HCT116 (cell line): ENCODE results near the gene CALN1.
"Not testable (repeated sequence)": the region's sequence is repeated elsewhere in the genome, so short reads cannot be mapped to it uniquely, and the experiment has no call there.

Experiments
- CEBPB ChIP-seq: IDR thresholded peaks from 2 replicates; pipeline ENCODE4 v1.6.1; 2012; ENCODE audit warnings: low read depth
- ELF1 ChIP-seq: IDR thresholded peaks from 2 replicates; pipeline ENCODE4 v1.6.1; 2012; ENCODE audit warnings: low read depth, borderline replicate concordance
- FOSL1 ChIP-seq: IDR thresholded peaks from 2 replicates; pipeline ENCODE4 v1.6.1; 2012; ENCODE audit warnings: low read depth
- POLR2A ChIP-seq: IDR thresholded peaks from 2 replicates; pipeline ENCODE4 v1.7.0; 2011; ENCODE audit warnings: borderline replicate concordance; ENCODE audit not compliant: insufficient read depth, insufficient read length; ENCODE audit errors: extremely low read depth
- POLR2AphosphoS5 ChIP-seq: IDR thresholded peaks from 2 replicates; pipeline ENCODE4 v1.6.1; 2011; ENCODE audit warnings: mild to moderate bottlenecking, low read depth, low read length, moderate library complexity
- YY1 ChIP-seq: IDR thresholded peaks from 2 replicates; pipeline ENCODE4 v1.6.1; 2011; ENCODE audit warnings: low read length, low read depth, moderate library complexity, mild to moderate bottlenecking; ENCODE audit not compliant: insufficient replicate concordance; ENCODE audit errors: extremely low read depth
- ZNF274 ChIP-seq: fragments of 200-500 bp; sonication (Bioruptor generic); IDR thresholded peaks from 2 replicates; pipeline ENCODE4 v1.6.1; 2014; ENCODE audit warnings: mild to moderate bottlenecking, low read depth, low read length, inconsistent platforms
- TF ChIP-seq, protein P1 (sequence below): IDR thresholded peaks from 2 replicates; pipeline ENCODE4 v1.6.1; 2012; ENCODE audit warnings: low read depth
- TF ChIP-seq, protein P2 (sequence below), 3 experiments: fragments of 200-600 bp in 1 of 3; sonication (generic) in 1 of 3; IDR thresholded peaks in 2 of 3; conservative IDR thresholded peaks in 1 of 3; 2 replicates each; pipeline ENCODE4 v1.5.1; 2012 to 2017; ENCODE audit warnings: low read depth in 2 of 3, low read length in 2 of 3, antibody characterized with exemption in 1 of 3, borderline replicate concordance in 1 of 3, control low read depth in 1 of 3, mild to moderate bottlenecking in 1 of 3, mixed read lengths in 1 of 3, mixed run types in 1 of 3, moderate library complexity in 1 of 3; ENCODE audit not compliant: insufficient read depth in 1 of 3

DNA sequence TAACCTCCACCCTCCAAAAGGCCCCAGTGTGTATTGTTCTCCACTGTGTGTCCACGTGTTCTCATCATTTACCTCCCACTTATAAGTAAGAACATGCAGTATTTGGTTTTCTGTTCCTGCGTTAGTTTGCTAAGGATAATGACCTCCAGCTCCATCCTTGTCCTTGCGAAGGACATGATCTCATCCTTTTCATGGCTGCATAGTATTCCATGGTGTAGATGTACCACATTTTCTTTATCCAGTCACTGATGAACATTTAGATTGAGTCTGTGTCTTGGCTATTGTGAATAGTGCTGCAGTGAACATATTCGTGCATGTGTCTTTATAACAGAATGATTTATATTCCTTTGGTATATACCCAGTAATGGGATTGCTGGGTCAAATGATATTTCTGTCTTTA lies 497.9 kb downstream of the CALN1 start:
- TF ChIP-seq, protein P1, sequence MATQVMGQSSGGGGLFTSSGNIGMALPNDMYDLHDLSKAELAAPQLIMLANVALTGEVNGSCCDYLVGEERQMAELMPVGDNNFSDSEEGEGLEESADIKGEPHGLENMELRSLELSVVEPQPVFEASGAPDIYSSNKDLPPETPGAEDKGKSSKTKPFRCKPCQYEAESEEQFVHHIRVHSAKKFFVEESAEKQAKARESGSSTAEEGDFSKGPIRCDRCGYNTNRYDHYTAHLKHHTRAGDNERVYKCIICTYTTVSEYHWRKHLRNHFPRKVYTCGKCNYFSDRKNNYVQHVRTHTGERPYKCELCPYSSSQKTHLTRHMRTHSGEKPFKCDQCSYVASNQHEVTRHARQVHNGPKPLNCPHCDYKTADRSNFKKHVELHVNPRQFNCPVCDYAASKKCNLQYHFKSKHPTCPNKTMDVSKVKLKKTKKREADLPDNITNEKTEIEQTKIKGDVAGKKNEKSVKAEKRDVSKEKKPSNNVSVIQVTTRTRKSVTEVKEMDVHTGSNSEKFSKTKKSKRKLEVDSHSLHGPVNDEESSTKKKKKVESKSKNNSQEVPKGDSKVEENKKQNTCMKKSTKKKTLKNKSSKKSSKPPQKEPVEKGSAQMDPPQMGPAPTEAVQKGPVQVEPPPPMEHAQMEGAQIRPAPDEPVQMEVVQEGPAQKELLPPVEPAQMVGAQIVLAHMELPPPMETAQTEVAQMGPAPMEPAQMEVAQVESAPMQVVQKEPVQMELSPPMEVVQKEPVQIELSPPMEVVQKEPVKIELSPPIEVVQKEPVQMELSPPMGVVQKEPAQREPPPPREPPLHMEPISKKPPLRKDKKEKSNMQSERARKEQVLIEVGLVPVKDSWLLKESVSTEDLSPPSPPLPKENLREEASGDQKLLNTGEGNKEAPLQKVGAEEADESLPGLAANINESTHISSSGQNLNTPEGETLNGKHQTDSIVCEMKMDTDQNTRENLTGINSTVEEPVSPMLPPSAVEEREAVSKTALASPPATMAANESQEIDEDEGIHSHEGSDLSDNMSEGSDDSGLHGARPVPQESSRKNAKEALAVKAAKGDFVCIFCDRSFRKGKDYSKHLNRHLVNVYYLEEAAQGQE: not testable (repeated sequence)
- TF ChIP-seq ELF1, YY1, POLR2AphosphoS5, POLR2A, ZNF274, CEBPB, FOSL1: not testable (repeated sequence)
- TF ChIP-seq, protein P2, sequence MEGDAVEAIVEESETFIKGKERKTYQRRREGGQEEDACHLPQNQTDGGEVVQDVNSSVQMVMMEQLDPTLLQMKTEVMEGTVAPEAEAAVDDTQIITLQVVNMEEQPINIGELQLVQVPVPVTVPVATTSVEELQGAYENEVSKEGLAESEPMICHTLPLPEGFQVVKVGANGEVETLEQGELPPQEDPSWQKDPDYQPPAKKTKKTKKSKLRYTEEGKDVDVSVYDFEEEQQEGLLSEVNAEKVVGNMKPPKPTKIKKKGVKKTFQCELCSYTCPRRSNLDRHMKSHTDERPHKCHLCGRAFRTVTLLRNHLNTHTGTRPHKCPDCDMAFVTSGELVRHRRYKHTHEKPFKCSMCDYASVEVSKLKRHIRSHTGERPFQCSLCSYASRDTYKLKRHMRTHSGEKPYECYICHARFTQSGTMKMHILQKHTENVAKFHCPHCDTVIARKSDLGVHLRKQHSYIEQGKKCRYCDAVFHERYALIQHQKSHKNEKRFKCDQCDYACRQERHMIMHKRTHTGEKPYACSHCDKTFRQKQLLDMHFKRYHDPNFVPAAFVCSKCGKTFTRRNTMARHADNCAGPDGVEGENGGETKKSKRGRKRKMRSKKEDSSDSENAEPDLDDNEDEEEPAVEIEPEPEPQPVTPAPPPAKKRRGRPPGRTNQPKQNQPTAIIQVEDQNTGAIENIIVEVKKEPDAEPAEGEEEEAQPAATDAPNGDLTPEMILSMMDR (IDR thresholded peaks at IDR 0.05 in 2 of 3, conservative IDR thresholded peaks at IDR 0.05 in 1 of 3; ENCODE audit: borderline replicate concordance in 1 of 3, insufficient read depth in 1 of 3, low read depth in 2 of 3, low read length in 2 of 3): not testable (repeated sequence)
